ENCODE data around the gene RRAD. TPM values are rescaled to one million over a fixed set of nuclear protein-coding genes. Genes with fewer than 3 reads are reported as not detected.

Gene RRAD
- polyA plus RNA-seq, 2 of the 4 experiments (the other 2 are of a cell fraction) = 0.75 to 2.2 TPM

DNA sequence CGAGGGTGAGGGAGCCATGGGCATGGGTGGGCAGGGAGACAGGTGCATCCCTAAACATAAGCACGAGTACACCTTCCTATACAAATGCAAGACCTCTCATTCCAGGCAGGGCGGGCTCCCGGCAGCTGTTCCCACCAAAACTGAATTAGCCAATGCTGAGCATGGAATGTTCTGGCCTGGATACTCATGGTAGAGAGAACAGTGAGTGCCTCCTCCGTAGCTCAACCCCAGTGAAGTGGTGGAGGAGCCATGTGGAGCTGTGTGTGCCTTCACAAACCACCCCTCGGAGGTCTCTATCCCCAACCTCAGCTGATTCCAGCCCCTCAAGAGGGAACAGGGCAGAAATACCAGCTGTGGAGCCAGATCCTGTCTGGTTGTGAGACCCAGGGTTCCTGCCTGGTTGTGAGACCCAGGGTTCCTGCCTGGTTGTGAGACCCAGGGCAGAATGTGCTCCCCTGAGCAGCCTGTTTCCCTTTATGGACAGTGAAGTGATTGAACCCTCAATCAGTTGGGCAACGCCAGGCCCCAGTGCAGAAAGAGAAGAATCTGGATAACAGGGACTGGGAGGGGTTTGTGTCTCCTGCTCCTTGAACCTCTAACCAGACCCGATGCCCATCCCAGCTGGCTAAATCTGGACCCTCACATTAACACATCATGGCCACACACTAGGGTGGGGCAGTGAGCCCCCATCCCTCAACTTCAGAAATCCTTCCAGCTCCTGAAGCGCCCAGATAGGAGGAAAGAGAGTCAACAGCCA is 4.2 kb downstream of the RRAD start:
- ATAC-seq (no peak), FAIRE-seq (no peak), DNase-seq (ENCODE audit: low read depth in 1 of 2, low spot score in 1 of 2) (no peak)
- 62% methylated on average over 7 of the region's 9 CpGs for WGBS (ENCODE audit: missing lambda C conversion rate)
- TF ChIP-seq TFCP2L1 (CRISPR knock-in tag; IDR thresholded peaks at IDR 0.05) (no peak), USF2 (IDR thresholded peaks at IDR 0.05) (no peak), JUN (IDR thresholded peaks at IDR 0.05) (no peak), EP300 (IDR thresholded peaks at IDR 0.05) (no peak), MAX (IDR thresholded peaks at IDR 0.05) (no peak), RFX5 (IDR thresholded peaks at IDR 0.05) (no peak), EHMT2 (IDR thresholded peaks at IDR 0.05; ENCODE audit: low read depth) (no peak), HOXB5 (CRISPR knock-in tag; IDR thresholded peaks at IDR 0.05) (no peak), BHLHE40 (IDR thresholded peaks at IDR 0.05; ENCODE audit: low read depth, low read length) (no peak), NR3C1 (IDR thresholded peaks at IDR 0.05) (no peak), ZNF302 (CRISPR knock-in tag; IDR thresholded peaks at IDR 0.05) (no peak), KDM1A (IDR thresholded peaks at IDR 0.05; ENCODE audit: low read depth) (no peak), JUNB (IDR thresholded peaks at IDR 0.05) (no peak), RNF2 (IDR thresholded peaks at IDR 0.05; ENCODE audit: borderline replicate concordance, low read depth) (no peak), MYC (IDR thresholded peaks at IDR 0.05; ENCODE audit: borderline replicate concordance, low read length) (no peak), TP53 (CRISPR knock-in tag; IDR thresholded peaks at IDR 0.05) (no peak), PHF8 (IDR thresholded peaks at IDR 0.05; ENCODE audit: borderline replicate concordance, low read depth) (no peak), CBX8 (IDR thresholded peaks at IDR 0.05) (no peak)
- TF ChIP-seq, protein P1, sequence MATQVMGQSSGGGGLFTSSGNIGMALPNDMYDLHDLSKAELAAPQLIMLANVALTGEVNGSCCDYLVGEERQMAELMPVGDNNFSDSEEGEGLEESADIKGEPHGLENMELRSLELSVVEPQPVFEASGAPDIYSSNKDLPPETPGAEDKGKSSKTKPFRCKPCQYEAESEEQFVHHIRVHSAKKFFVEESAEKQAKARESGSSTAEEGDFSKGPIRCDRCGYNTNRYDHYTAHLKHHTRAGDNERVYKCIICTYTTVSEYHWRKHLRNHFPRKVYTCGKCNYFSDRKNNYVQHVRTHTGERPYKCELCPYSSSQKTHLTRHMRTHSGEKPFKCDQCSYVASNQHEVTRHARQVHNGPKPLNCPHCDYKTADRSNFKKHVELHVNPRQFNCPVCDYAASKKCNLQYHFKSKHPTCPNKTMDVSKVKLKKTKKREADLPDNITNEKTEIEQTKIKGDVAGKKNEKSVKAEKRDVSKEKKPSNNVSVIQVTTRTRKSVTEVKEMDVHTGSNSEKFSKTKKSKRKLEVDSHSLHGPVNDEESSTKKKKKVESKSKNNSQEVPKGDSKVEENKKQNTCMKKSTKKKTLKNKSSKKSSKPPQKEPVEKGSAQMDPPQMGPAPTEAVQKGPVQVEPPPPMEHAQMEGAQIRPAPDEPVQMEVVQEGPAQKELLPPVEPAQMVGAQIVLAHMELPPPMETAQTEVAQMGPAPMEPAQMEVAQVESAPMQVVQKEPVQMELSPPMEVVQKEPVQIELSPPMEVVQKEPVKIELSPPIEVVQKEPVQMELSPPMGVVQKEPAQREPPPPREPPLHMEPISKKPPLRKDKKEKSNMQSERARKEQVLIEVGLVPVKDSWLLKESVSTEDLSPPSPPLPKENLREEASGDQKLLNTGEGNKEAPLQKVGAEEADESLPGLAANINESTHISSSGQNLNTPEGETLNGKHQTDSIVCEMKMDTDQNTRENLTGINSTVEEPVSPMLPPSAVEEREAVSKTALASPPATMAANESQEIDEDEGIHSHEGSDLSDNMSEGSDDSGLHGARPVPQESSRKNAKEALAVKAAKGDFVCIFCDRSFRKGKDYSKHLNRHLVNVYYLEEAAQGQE (IDR thresholded peaks at IDR 0.05) = no peak
- TF ChIP-seq, protein P2, sequence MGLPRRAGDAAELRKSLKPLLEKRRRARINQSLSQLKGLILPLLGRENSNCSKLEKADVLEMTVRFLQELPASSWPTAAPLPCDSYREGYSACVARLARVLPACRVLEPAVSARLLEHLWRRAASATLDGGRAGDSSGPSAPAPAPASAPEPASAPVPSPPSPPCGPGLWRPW (IDR thresholded peaks at IDR 0.05) = no peak
- POLR2A ChIA-PET = no interaction called here
- no peak overlapping the region; a peak in 1 of 6 replicates for H3K27ac ChIP-seq
- H3K9me3 ChIP-seq = no peaks in the 10 kb centered on the region
- CTCF ChIA-PET = interaction anchor here (1.0 to 29.9 kb wide), 3 partner anchors 10 to 33 kb away, joined by 3 to 837 read pairs (median 7); partner anchors contain the start of genes CDH16 and PDP2
- no peak overlapping the region for H3K4me2 ChIP-seq
- H3K4me3 ChIP-seq = no peak overlapping the region
- H3K4me1 ChIP-seq = peaks cover 10% of the 10 kb centered on the region; the same call in 1 of the 3 replicates

GRCh38 chr16:66920299-66920590 is 5.1 kb downstream of the RRAD start:
- DNase-seq (ENCODE audit: low read depth in 1 of 2, low spot score in 1 of 2) = no peak
- no peak overlapping the region for H3K4me2 ChIP-seq
- ChIA-PET CTCF (interaction anchor here (0.6 to 29.9 kb wide), 3 partner anchors 21 to 508 kb away, joined by 3 to 837 read pairs (median 7); partner anchors contain the start of genes CDH16 and PDP2), POLR2A (no interaction called here)
- no peaks in the 10 kb centered on the region for H3K9me3 ChIP-seq
- FAIRE-seq = no peak
- H3K27ac ChIP-seq = no peak overlapping the region; a peak in 1 of 6 replicates
- 40% methylated on average over 2 of the region's 2 CpGs for WGBS (ENCODE audit: missing lambda C conversion rate)
- no peak for ATAC-seq
- TF ChIP-seq, protein P3, sequence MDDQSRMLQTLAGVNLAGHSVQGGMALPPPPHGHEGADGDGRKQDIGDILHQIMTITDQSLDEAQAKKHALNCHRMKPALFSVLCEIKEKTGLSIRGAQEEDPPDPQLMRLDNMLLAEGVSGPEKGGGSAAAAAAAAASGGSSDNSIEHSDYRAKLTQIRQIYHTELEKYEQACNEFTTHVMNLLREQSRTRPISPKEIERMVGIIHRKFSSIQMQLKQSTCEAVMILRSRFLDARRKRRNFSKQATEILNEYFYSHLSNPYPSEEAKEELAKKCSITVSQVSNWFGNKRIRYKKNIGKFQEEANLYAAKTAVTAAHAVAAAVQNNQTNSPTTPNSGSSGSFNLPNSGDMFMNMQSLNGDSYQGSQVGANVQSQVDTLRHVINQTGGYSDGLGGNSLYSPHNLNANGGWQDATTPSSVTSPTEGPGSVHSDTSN (IDR thresholded peaks at IDR 0.05) = no peak
- TF ChIP-seq JUN (IDR thresholded peaks at IDR 0.05) (no peak), FOSB (CRISPR knock-in tag; IDR thresholded peaks at IDR 0.05) (no peak), CHD2 (IDR thresholded peaks at IDR 0.05; ENCODE audit: low read length, partially characterized antibody) (no peak), RFX5 (IDR thresholded peaks at IDR 0.05) (no peak), HDAC2 (IDR thresholded peaks at IDR 0.05) (no peak), TP53 (CRISPR knock-in tag; IDR thresholded peaks at IDR 0.05) (no peak), RARB (CRISPR knock-in tag; IDR thresholded peaks at IDR 0.05) (no peak), MAZ (IDR thresholded peaks at IDR 0.05; ENCODE audit: borderline replicate concordance, low read depth, low read length) (no peak), RAD21 (conservative IDR thresholded peaks at IDR 0.05 in 1 of 2, IDR thresholded peaks at IDR 0.05 in 1 of 2) (no peak), RCOR1 (IDR thresholded peaks at IDR 0.05; ENCODE audit: low read depth, low read length) (no peak), SMC3 (IDR thresholded peaks at IDR 0.05) (no peak), EHMT2 (IDR thresholded peaks at IDR 0.05; ENCODE audit: low read depth) (no peak), HOXB13 (CRISPR knock-in tag; IDR thresholded peaks at IDR 0.05; ENCODE audit: low read depth) (no peak), FOXS1 (CRISPR knock-in tag; IDR thresholded peaks at IDR 0.05) (no peak), JUNB (IDR thresholded peaks at IDR 0.05) (no peak)
- H3K4me1 ChIP-seq = peaks cover 9% of the 10 kb centered on the region; the same call in 1 of the 3 replicates
- no peak overlapping the region for H3K4me3 ChIP-seq
